ENCODE results near the gene KANK2. TPM values are rescaled to one million over a fixed set of nuclear protein-coding genes. Genes with fewer than 3 reads are reported as not detected.

KANK2 gene
- polyA plus RNA-seq, 12 donors, result 100 to 164 (median 118) TPM; not detected in 1

Other genes starting within 250 kb of the KANK2 start
- gene SMARCA4, start 236.5 kb downstream of the KANK2 start, polyA plus RNA-seq (ENCODE audit: insufficient read length in 12 of 12), result 100 to 1,000 TPM in 3 of 12 donors, 10 to 100 TPM in 9; 69.3 to 181 (median 86.1) TPM
- gene LDLR, start 108.1 kb downstream of the KANK2 start, polyA plus RNA-seq (ENCODE audit: insufficient read length in 12 of 12), result 10 to 100 TPM in 11 of 12 donors, not detected in 1; 14.3 to 33.0 (median 22.2) TPM
- gene SPC24, start 41.8 kb downstream of the KANK2 start, polyA plus RNA-seq (ENCODE audit: insufficient read length in 12 of 12), result 10 to 100 TPM in 5 of 12 donors, 1 to 10 TPM in 5, not detected in 2; 6.9 to 19.1 (median 10.4) TPM
- under 1 TPM in 6 of 12 donors, not detected in 6; 0.32 to 0.89 (median 0.50) TPM for gene ANGPTL8, start 42.1 kb upstream of the KANK2 start, polyA plus RNA-seq (ENCODE audit: insufficient read length in 12 of 12)
- 10 to 100 TPM in 11 of 12 donors, not detected in 1; 23.7 to 53.7 (median 37.5) TPM for gene DOCK6, start 65.0 kb upstream of the KANK2 start, polyA plus RNA-seq (ENCODE audit: insufficient read length in 12 of 12)
- not detected for gene TSPAN16, start 98.6 kb upstream of the KANK2 start, polyA plus RNA-seq (ENCODE audit: insufficient read length in 12 of 12)
- 10 to 100 TPM in 3 of 12 donors, 1 to 10 TPM in 8, not detected in 1; 4.9 to 22.5 (median 6.8) TPM for gene RAB3D, start 142.1 kb upstream of the KANK2 start, polyA plus RNA-seq (ENCODE audit: insufficient read length in 12 of 12)
- gene TMEM205, start 148.7 kb upstream of the KANK2 start, polyA plus RNA-seq (ENCODE audit: insufficient read length in 12 of 12), result 10 to 100 TPM in 11 of 12 donors, not detected in 1; 34.5 to 56.2 (median 42.0) TPM
- gene CCDC159, start 149.0 kb upstream of the KANK2 start, polyA plus RNA-seq (ENCODE audit: insufficient read length in 12 of 12), result 10 to 100 TPM in 4 of 12 donors, 1 to 10 TPM in 7, not detected in 1; 4.5 to 33.7 (median 8.1) TPM
- gene PLPPR2, start 157.9 kb upstream of the KANK2 start, polyA plus RNA-seq (ENCODE audit: insufficient read length in 12 of 12), result 10 to 100 TPM in 7 of 12 donors, 1 to 10 TPM in 4, not detected in 1; 8.4 to 22.0 (median 11.2) TPM
- 1 to 10 TPM in 8 of 12 donors, under 1 TPM in 2, not detected in 2; 0.86 to 2.4 (median 1.3) TPM for gene SWSAP1, start 177.1 kb upstream of the KANK2 start, polyA plus RNA-seq (ENCODE audit: insufficient read length in 12 of 12)
- gene EPOR, start 186.8 kb upstream of the KANK2 start, polyA plus RNA-seq (ENCODE audit: insufficient read length in 12 of 12), result 1 to 10 TPM in 11 of 12 donors, not detected in 1; 2.5 to 5.9 (median 3.3) TPM
- gene RGL3, start 221.8 kb upstream of the KANK2 start, polyA plus RNA-seq (ENCODE audit: insufficient read length in 12 of 12), result 1 to 10 TPM in 3 of 12 donors, under 1 TPM in 7, not detected in 2; 0.40 to 1.5 (median 0.55) TPM
- under 1 TPM in 10 of 12 donors, not detected in 2; 0.16 to 0.41 (median 0.29) TPM for gene ODAD3, start 237.6 kb upstream of the KANK2 start, polyA plus RNA-seq (ENCODE audit: insufficient read length in 12 of 12)
- 100 to 1,000 TPM in 11 of 12 donors, not detected in 1; 128 to 211 (median 169) TPM for gene PRKCSH, start 238.1 kb upstream of the KANK2 start, polyA plus RNA-seq (ENCODE audit: insufficient read length in 12 of 12)